ENCODE results near the gene TLR9.
A peak's percentile ranks its signal among the peaks of the same experiment; 100 is the strongest.

Gene TLR9

DNA sequence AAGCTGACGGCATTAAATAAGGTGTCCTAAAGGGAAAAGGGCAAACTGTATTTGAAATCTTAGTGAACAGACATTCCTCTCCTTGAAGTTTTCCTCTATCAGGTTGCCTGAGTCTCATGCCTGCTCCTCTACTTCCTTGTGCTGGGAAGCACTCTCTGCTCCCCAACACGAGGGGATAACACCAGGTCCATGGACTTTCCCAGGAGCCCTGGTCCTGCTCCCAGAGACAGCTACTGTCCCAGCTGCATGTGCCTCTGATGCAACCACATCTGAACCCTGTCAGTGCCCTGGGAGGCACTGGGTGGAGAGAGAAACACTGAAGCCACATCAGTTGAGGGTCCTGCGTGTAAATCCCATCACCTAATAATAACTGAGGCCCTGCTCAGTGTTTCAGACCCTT, 7.4 kb downstream of the TLR9 start:
- H3K4me2 ChIP-seq = peak overlapping the region; percentile 80
- no peaks in the 10 kb centered on the region for H4K20me1 ChIP-seq
- no peaks in the 10 kb centered on the region for H3K27me3 ChIP-seq
- H3K9ac ChIP-seq = no peak overlapping the region
- no peak for TF ChIP-seq Cebpa-rat (IDR thresholded peaks at IDR 0.05)
- H3K9me3 ChIP-seq = no peaks in the 10 kb centered on the region
- peak overlapping the region; percentile 59 for H3K27ac ChIP-seq
- H3K36me3 ChIP-seq = peaks cover 60% of the 10 kb centered on the region
- no peak overlapping the region for H3K4me3 ChIP-seq
- H3K4me1 ChIP-seq = peaks cover 71% of the 10 kb centered on the region

DNA sequence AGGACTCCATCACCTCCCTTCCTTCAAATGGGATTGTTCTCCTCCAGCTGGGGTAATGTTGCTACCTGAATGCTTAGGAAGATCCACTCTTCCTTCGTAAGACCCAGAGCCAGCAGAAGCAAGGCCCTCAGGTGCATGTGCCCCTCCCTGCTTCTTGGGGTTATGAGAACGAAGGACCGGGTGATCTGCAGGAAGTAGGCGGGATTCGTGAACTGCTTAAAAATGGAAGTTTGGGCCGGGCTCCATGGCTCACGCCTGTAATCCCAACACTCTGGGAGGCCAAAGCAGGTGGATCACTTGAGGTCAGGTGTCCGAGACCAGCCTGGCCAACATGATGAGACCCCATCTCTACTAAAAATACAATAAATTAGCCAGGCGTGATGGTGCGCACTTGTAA, 8.0 kb downstream of the TLR9 start:
- Histone ChIP-seq H3K4me1 (peaks cover 64% of the 10 kb centered on the region), H3K9ac (no peak overlapping the region), H4K20me1 (no peaks in the 10 kb centered on the region), H3K9me3 (no peaks in the 10 kb centered on the region), H3K4me3 (no peak overlapping the region), H3K27me3 (no peaks in the 10 kb centered on the region), H3K4me2 (peak overlapping the region; percentile 80), H3K27ac (0 out of 2 replicates have a peak overlapping the region, but pooled peaks have one; percentile 5), H3K36me3 (peaks cover 60% of the 10 kb centered on the region)
- TF ChIP-seq Cebpa-rat (IDR thresholded peaks at IDR 0.05) = no peak

DNA sequence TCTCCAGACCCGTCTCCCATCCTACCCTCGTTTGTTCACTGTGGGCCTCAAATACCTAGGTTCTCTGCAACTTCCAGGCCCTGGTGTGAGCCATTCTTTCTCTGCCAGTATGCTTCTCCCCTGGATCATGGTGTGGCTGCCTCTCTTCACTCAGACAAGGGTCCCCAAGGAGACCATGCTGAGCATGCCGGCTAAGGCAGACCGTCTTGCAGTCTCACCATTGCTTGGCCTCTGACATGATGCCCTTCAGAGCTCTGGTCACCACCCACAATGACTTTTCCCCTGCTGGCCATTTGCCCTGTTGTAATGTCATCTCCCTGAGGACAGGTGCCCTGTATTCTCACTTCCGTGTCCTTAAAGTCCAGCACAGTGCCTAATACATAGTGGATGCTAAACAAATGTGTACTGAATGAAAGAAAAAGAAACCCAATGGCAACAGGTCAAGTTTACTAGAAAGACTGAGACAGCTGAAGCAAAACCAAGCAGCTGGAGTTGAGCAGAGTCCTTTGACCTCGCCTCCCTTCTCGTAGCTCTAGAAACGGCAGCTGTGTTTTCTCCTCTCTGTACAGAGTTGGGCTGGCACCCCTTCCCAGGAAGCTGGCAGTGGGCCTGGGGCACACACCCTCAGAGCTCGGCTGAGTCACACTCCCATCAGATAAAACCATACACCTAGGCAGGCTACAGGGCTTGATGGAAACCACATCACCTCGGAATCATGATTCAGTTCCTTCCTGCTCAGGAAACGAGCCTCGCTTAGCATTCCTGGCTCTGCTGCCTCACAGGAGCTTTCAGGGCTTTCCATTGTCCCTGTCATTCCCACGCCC, 8.6 kb downstream of the TLR9 start:
- Histone ChIP-seq H3K4me1 (peaks cover 58% of the 10 kb centered on the region), H3K27me3 (no peaks in the 10 kb centered on the region), H3K9me3 (no peaks in the 10 kb centered on the region), H3K4me3 (no peak overlapping the region), H3K27ac (peak overlapping the region; percentile 5; the same call in 1 of the 2 replicates), H3K9ac (no peak overlapping the region), H3K36me3 (peaks cover 60% of the 10 kb centered on the region), H3K4me2 (peak overlapping the region; percentile 80), H4K20me1 (no peaks in the 10 kb centered on the region)
- TF ChIP-seq Cebpa-rat (IDR thresholded peaks at IDR 0.05) = no peak

DNA sequence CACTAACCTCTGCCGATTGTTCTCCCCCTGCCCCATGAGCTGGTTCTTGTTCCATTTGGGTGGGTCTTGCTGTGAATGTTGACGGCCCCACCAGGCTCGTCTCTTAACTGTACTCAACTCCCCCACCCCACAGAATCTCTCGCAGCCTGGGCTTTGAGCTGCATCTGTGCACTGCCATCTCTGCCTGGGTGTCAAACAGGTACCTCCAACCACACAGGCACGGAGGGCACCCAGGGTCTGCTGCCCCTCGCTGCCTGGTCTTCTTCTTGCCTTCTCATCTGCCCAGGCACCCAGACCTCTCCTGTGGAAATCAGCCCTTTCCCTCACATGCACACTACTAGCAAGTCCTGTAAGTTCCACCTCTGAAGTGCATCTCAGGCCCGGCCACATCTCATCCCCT, 10.1 kb downstream of the TLR9 start:
- H3K4me1 ChIP-seq = peaks cover 44% of the 10 kb centered on the region
- H3K4me2 ChIP-seq = no peak overlapping the region
- no peak overlapping the region for H3K4me3 ChIP-seq
- no peaks in the 10 kb centered on the region for H3K27me3 ChIP-seq
- peaks cover 64% of the 10 kb centered on the region for H3K36me3 ChIP-seq
- no peak for TF ChIP-seq Cebpa-rat (IDR thresholded peaks at IDR 0.05)
- H3K9me3 ChIP-seq = no peaks in the 10 kb centered on the region
- H3K9ac ChIP-seq = no peak overlapping the region
- H3K27ac ChIP-seq = no peak overlapping the region
- H4K20me1 ChIP-seq = no peaks in the 10 kb centered on the region

DNA sequence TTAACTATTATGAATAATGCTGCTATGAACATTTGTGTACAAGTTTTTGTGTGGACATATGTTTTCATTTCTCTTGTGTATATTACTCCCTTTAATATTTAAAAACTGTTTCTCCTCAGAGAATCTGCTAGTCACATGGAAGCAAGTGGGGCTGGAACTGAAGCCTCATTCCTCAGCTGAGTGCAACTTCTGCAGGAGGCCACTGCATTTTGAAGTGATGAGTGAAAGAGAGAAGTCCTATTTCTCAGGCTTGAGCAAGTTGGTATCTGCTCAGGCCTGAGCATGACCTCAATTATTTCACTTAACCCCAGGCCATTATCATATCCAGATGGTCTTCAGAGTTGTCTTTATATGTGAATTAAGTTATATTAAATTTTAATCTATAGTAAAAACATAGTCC, 11.5 kb downstream of the TLR9 start:
- no peak overlapping the region for H3K27ac ChIP-seq
- H3K9me3 ChIP-seq = no peaks in the 10 kb centered on the region
- H3K27me3 ChIP-seq = no peaks in the 10 kb centered on the region
- no peak for TF ChIP-seq Cebpa-rat (IDR thresholded peaks at IDR 0.05)
- peaks cover 32% of the 10 kb centered on the region for H3K4me1 ChIP-seq
- no peak overlapping the region for H3K9ac ChIP-seq
- H3K4me3 ChIP-seq = no peak overlapping the region
- no peak overlapping the region for H3K4me2 ChIP-seq
- H3K36me3 ChIP-seq = peaks cover 79% of the 10 kb centered on the region
- H4K20me1 ChIP-seq = no peaks in the 10 kb centered on the region

DNA sequence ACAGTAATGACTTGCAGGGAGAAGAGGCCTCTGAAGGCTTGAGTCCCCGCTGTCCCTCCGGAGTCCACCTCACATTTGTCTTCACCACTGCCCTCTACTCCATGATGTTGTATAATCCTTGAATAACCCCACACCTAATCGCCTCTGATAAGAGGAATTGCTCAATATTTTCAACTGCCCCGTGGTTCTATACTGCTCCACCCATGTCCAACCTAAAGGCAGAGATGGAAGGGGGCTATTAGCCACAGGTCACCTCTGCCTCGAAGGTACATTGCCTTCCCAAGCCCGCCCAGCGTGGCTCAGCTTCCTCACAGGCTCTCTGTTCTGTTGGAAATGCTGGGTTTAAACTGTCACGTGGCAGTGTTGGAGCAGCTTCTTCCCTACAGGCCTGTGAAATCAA, 12.4 kb downstream of the TLR9 start:
- H3K36me3 ChIP-seq = peaks cover 88% of the 10 kb centered on the region
- H3K9me3 ChIP-seq = no peaks in the 10 kb centered on the region
- no peaks in the 10 kb centered on the region for H3K27me3 ChIP-seq
- no peak overlapping the region for H3K9ac ChIP-seq
- H3K4me2 ChIP-seq = no peak overlapping the region
- no peak for TF ChIP-seq Cebpa-rat (IDR thresholded peaks at IDR 0.05)
- H4K20me1 ChIP-seq = no peaks in the 10 kb centered on the region
- peaks cover 23% of the 10 kb centered on the region for H3K4me1 ChIP-seq
- H3K27ac ChIP-seq = no peak overlapping the region
- H3K4me3 ChIP-seq = no peak overlapping the region

DNA sequence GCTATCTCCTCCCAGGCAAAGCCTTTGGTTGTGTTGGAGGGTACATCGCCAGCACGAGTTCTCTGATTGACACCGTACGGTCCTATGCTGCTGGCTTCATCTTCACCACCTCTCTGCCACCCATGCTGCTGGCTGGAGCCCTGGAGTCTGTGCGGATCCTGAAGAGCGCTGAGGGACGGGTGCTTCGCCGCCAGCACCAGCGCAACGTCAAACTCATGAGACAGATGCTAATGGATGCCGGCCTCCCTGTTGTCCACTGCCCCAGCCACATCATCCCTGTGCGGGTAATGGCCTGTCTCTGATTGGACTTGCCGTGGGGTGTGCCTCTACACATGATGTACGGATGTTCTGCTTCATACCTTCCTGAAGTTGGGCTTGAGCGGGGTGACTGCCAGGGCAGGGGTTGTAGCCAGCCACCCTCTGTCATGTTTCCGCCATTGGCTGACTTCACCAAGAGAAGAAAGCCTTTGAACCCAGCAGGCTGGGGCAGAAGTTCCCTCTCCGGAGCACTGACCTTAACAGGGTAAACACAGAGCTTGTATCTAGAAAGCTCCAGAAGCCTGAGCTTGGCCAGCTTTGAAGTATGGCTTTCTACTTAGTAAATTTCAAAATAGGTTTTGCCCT, 14.1 kb downstream of the TLR9 start:
- no peak overlapping the region for H3K4me2 ChIP-seq
- H3K4me1 ChIP-seq = peaks cover 6% of the 10 kb centered on the region
- no peaks in the 10 kb centered on the region for H3K27me3 ChIP-seq
- no peak overlapping the region for H3K27ac ChIP-seq
- H4K20me1 ChIP-seq = no peaks in the 10 kb centered on the region
- H3K36me3 ChIP-seq = peaks cover 100% of the 10 kb centered on the region
- H3K9ac ChIP-seq = no peak overlapping the region
- H3K9me3 ChIP-seq = no peaks in the 10 kb centered on the region
- TF ChIP-seq Cebpa-rat (IDR thresholded peaks at IDR 0.05) = no peak
- no peak overlapping the region for H3K4me3 ChIP-seq

DNA sequence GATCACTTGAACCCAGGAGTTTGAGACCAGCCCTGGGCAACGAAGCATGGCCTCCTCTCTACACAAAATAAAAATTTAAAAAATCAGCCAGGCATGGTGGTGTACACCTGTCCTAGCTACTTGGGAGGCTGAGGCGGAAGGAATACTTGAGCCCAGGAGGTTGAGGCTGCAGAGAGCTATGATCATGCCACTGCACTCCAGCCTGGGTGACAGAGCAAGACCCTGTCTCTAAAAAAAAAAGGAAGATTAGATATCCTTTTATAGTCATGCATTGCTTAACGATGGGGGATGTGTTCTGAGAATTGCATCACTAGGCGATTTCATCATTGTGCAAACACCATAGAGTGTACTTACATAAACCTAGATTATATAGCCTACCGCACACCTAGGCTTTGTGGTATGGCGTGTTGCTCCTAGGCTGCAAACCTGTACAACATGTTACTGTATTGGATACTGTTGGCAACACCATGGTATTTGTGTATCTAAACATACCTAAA, 14.8 kb downstream of the TLR9 start:
- H3K4me1 ChIP-seq = no peaks in the 10 kb centered on the region
- H3K9ac ChIP-seq = no peak overlapping the region
- no peak for TF ChIP-seq Cebpa-rat (IDR thresholded peaks at IDR 0.05)
- H3K27ac ChIP-seq = no peak overlapping the region
- no peaks in the 10 kb centered on the region for H3K27me3 ChIP-seq
- no peaks in the 10 kb centered on the region for H3K9me3 ChIP-seq
- H3K4me2 ChIP-seq = no peak overlapping the region
- peaks cover 100% of the 10 kb centered on the region for H3K36me3 ChIP-seq
- no peak overlapping the region for H3K4me3 ChIP-seq
- H4K20me1 ChIP-seq = no peaks in the 10 kb centered on the region

DNA sequence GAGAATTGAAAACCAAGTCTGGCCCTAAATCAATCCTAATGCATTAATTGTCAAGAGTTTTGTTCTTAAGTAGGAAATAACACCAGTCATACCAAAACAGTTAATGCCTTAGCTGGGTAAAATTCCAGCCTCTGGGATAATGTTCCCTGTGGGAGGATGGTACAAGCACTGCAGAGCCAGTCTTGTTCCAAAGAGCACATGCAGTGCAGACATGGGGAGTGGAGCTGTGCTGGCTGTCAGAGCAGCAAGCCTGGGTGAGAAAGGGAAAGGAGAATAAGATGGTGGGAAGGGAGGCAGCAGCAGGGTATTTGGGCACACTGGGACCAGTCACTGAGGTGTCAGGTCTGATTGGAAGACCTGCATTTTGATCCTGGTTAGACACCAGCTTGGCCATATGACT, 15.4 kb downstream of the TLR9 start:
- H3K27me3 ChIP-seq = no peaks in the 10 kb centered on the region
- no peaks in the 10 kb centered on the region for H3K9me3 ChIP-seq
- peaks cover 100% of the 10 kb centered on the region for H3K36me3 ChIP-seq
- H3K27ac ChIP-seq = no peak overlapping the region
- H3K4me1 ChIP-seq = no peaks in the 10 kb centered on the region
- H3K4me2 ChIP-seq = no peak overlapping the region
- no peak for TF ChIP-seq Cebpa-rat (IDR thresholded peaks at IDR 0.05)
- H3K4me3 ChIP-seq = no peak overlapping the region
- H4K20me1 ChIP-seq = no peaks in the 10 kb centered on the region
- no peak overlapping the region for H3K9ac ChIP-seq

DNA sequence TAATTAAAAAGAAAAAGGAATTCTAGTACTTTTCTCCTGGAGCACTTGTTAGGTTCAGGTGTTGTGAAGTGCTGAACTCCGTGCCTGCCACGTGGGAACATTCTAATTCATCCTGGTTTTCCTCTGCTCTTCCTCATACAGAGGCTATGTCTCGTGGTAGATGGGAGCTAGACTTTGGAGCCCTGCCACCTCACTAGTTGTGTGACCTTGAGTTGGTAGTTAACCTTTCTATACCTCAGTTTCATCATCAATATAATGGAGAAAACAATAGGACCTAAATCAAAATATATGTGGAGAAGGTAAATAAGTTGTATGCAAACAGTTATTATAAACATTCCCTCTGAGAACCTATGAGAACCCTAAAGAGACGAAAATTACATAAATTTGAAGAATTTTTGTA, 16.9 kb downstream of the TLR9 start:
- Histone ChIP-seq H3K4me2 (no peak overlapping the region), H4K20me1 (no peaks in the 10 kb centered on the region), H3K36me3 (peaks cover 100% of the 10 kb centered on the region), H3K27me3 (no peaks in the 10 kb centered on the region), H3K27ac (no peak overlapping the region), H3K9me3 (no peaks in the 10 kb centered on the region), H3K9ac (no peak overlapping the region), H3K4me1 (no peaks in the 10 kb centered on the region), H3K4me3 (no peak overlapping the region)
- no peak for TF ChIP-seq Cebpa-rat (IDR thresholded peaks at IDR 0.05)

Data from BLaER1 (cell line).